ENCODE results near the gene PDZD2.
"Not testable (repeated sequence)": the region's sequence is repeated elsewhere in the genome, so short reads cannot be mapped to it uniquely, and the experiment has no call there.

The PDZD2 gene

DNA sequence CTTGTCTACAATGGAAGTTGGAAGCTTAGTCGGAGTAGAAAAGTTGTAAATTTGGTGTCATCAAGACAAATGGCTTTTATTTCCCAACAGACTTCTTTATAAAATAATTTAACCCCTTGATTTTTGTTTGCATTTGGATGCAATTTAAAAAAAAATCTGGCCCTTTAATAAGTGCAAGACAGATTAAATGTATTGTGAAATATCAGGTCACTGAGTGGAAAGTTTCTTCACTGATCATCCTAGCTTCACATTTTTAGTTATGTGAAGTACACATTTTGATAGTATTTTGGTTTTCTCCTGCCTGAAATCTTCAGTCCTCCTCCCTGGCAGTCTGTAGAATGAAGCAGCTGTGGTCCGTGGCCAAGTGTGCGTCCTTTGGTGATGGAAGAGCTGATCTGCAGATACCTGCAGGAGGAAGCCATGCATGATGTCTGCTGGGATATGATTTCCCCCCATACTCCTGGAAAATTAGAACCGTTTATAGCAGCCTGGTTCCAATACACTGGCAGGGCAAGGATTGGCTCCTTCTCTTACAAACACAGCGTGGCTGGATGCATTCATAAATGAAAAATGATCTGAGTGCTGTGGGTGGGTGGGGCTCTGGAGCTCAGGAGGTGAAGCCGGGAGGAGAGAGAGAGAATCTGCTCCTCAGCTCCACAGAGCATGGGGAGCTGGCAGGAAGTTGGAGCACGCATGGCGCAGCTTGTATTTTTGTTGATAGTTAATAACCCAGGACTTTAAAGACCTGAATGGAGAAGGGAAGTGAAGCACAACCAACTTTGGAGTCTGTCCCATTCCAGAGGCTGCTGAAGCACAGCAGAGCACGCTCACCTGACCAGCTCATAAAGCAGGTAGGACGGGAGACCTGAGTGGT lies 296.8 kb downstream of the PDZD2 start:
- DNase-seq = no peak

- DNase-seq = no peak
These were observed 297.8 kb downstream of the PDZD2 start for GRCh38 chr5:31936683-31937082.

GRCh38 chr5:31937226-31937625 lies 298.3 kb downstream of the PDZD2 start:
- no peak for DNase-seq

- DNase-seq = no peak
These were observed 298.8 kb downstream of the PDZD2 start for GRCh38 chr5:31937703-31938102.

GRCh38 chr5:31939151-31939550 lies 300.2 kb downstream of the PDZD2 start:
- DNase-seq = no peak

DNA sequence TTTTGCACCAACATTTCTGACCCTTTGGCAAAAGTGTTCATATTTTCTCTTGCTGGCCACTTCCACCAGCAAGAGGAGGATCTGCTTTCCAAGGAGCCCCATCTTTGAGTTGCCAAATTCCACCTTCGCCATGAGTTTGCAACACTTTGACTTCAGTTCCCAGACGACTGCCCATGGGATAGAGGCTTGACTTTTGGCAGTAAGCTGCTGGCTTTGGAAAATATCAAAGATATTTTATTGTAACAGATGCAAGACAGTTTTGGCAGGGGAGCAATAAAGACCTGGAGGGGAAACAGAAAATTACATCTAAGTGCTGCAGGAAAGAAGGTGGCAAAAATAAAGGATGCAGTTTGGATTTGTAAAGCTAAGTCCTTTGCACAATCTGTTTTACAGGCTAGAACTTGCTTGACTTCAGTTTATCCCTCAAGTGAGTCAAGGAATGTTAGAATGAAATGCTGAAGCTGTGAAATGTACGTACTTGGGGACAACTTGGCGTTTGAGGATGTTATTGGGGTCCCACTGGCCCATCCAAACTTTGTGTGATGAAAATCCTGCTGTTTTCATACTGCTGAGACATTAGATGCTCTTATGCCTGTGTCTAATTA lies 302.3 kb downstream of the PDZD2 start:
- no peak for DNase-seq

- DNase-seq = no peak
These were observed 303.6 kb downstream of the PDZD2 start for GRCh38 chr5:31942546-31942945.

DNA sequence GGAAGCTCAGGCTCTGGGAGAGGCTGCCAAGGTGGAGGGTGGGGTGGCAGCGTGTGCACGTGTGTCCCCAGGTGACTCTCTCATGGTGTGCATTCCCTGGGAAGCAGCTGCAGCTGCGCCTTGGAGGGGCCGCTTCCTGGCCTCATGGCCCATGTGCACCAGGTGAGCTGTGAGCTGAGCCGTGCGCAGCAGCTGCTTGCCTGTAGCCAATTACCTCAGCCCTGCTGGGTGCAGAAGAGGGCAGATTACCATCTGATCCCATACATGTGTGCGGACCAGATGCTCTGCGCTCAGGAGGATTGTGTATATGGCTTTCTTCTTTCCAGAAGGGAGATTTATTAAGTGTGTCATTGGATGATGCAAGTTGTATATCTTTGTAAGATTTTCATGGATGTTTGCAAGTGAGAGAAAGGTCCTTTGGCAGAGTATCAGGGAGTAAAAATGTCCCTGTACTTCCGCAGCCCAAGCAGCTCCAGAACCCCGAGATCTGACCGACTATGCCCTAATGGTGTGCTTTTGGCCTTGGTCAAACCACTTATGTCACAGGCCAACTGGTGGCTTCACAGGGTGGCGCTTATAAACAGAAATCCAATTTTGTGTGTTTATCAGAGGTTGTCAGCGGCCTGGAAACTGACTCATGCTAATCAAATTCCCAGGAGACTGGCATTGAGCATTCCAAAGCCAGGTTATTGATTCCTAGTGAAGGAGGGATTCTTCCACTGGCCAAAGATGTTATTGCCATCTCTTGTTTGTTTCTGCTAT lies 305.9 kb downstream of the PDZD2 start:
- no peak for DNase-seq

- DNase-seq = no peak
These were observed 309.1 kb downstream of the PDZD2 start for GRCh38 chr5:31948006-31948405.

- DNase-seq = no peak
These were observed 313.1 kb downstream of the PDZD2 start for GRCh38 chr5:31952067-31952466.

- DNase-seq = no peak
These were observed 315.2 kb downstream of the PDZD2 start for GRCh38 chr5:31954091-31954490.

- DNase-seq = no peak
These were observed 318.2 kb downstream of the PDZD2 start for GRCh38 chr5:31957151-31957550.

GRCh38 chr5:31962351-31962751 lies 323.4 kb downstream of the PDZD2 start:
- DNase-seq = no peak

- no peak for DNase-seq
These were observed 324.0 kb downstream of the PDZD2 start for GRCh38 chr5:31962871-31963307.

GRCh38 chr5:31963358-31964006 lies 324.6 kb downstream of the PDZD2 start:
- DNase-seq = no peak

- DNase-seq = no peak
These were observed 325.1 kb downstream of the PDZD2 start for GRCh38 chr5:31964007-31964360.

DNA sequence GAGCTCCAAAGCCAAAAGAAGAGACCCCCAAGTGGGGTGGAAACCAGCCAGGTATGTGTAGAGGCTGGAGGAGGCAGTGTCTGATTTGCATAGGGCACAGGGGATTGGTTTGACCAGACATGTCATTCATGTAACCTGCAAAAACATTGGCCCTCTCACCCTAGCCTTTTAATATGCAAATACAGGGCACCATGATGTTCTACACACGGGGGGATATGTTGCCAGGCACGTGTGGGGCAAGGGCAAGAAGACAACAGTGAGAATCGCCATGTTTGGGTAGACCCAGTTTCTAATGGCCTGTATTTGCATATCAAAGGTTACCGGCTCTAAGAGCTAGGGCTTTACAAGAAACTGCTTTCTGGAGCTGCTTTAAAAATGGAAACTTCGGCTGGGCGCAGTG lies 326.3 kb downstream of the PDZD2 start:
- DNase-seq = no peak

GRCh38 chr5:31966936-31967335 lies 328.0 kb downstream of the PDZD2 start:
- no peak for DNase-seq

DNA sequence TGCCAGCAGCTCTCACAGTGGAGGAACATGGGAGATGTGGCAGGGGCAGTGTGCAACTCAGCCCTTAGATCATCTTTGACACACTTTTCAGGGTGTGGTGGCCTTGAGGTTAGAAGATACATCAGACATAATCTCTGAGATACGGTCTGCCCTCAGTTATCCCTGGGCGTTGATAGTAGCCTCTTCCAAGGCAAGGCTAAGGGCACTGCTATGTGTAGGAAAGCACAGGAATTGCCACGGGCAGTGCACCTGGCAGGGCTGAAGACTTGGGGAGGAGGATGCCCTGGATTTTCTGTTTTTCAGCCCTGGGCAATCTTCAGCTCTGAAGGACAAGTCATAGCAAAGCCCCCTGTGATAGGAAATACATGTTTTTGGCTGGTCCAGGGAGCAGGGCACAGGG lies 328.5 kb downstream of the PDZD2 start:
- DNase-seq = no peak

DNA sequence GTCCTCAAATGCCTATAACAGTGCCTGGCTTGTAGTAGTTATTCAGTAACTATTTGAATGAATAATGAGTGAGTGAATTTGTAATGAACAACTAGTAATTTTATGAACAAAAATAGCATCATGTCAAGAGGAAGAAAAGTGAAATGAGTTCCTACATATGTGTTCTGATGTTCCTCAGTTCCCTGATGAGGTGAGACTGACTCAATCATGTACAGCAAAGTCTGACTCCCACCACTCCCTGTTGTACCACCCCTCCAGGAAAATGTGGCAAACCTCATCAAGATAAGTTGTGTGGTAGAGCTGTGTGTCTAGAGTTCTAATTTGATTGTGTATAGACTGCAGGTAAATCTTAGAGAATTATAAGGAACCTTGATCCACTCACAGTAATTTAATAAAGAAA lies 333.6 kb downstream of the PDZD2 start:
- DNase-seq = no peak

DNA sequence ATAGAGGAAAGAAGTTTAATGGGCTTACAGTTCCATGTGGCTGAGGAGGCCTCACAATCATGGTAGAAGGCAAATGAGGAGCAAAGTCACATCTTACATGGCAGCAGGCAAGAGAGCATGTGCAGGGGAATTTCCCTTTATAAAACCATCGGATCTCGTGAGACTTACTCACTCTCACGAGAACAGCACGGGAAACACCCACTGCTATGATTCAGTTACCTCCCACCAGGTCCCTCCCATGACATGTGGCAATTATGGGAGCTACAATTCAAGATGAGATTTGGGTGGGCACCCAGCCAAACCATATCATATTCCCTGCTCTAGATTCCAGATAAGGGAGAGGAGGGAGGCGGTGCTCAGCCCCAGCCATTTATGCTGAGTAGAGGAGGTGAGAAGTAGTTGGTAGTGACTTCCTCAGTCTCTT lies 336.3 kb downstream of the PDZD2 start:
- not testable (repeated sequence) for DNase-seq

DNA sequence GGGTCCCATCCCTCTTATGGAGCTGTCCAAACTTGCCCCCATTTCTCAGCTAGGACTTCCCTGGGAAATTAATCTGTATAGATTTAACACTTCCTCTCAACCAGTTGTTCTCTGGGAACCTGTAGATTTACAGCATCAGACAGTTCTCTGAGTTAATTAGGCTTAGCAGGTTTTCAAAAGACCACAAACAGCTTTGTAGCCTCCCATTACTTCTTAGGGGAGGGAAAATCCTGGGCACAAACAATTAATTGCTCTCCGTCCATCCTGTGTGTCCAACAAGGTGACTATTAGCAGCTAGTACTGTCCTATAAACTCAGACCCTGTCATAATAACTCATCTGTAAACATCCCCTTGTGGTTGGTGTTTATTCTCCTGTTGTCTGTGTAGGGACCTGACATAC lies 337.2 kb downstream of the PDZD2 start:
- no peak for DNase-seq
